Astrocyte (in vitro differentiated cells and primary cell): Measurements from ENCODE around the gene FHIT.

ENCODE experiments used
- CTCF ChIP-seq: IDR thresholded peaks from 2 replicates; pipeline ENCODE4 v1.5.1; 2011; ENCODE audit warnings: low read depth, mild to moderate bottlenecking, inconsistent platforms, low read length, moderate library complexity; ENCODE audit not compliant: insufficient read depth
- EZH2 ChIP-seq: IDR thresholded peaks from 2 replicates; pipeline ENCODE4 v1.6.1; 2012; ENCODE audit warnings: mild to moderate bottlenecking, low read length, inconsistent platforms; ENCODE audit not compliant: insufficient read depth

GRCh38 chr3:61250784-61251173, 473 bp downstream of the FHIT start:
- TF ChIP-seq CTCF (no peak), EZH2 (no peak)
